Skin epidermis (tissue), 12 donors: ENCODE data around the gene ZNF532.
"Not testable (repeated sequence)": the region's sequence is repeated elsewhere in the genome, so short reads cannot be mapped to it uniquely, and the experiment has no call there.

Experiments
- H3K27ac ChIP-seq, 21 experiments: fragments of 200-600 bp; sonication (generic) in 11 of 21; one replicate each; pipeline ENCODE4 v1.5.0; 2020; ENCODE audit warnings: mild to moderate bottlenecking in 3 of 21, inconsistent platforms in 2 of 21, moderate library complexity in 2 of 21
- H3K4me3 ChIP-seq, 7 experiments: fragments of 200-600 bp; sonication (generic) in 2 of 7; one replicate each; pipeline ENCODE4 v1.5.0; 2020; ENCODE audit warnings: inconsistent platforms in 2 of 7, mild to moderate bottlenecking in 2 of 7, moderate library complexity in 1 of 7

ZNF532 gene

DNA sequence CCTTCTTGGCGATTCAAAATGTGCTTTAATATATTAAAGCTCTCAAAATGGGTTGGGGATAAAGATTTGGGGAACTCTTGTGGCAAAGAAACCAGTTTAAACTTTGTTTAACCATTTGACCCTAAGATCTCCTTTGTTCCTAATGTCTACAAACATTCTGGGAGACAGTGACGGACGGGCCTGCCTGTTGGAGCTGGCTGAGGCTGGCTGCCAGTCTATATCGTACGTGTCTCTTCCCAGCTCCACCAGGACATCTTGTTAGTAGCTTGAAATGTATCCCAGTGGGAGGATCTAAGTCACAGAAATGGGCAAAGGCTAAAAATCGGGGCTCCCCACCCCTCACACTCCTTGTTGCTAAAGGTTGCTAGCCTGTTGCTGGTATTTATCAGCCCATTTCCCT is 30.7 kb downstream of the ZNF532 start:
- peak overlapping the region in 7 of 21 experiments; percentile 8 to 49 (median 22) for H3K27ac ChIP-seq
- no peak overlapping the region for H3K4me3 ChIP-seq

- Histone ChIP-seq H3K27ac (peak overlapping the region in 6 of 21 experiments; percentile 12 to 41 (median 24)), H3K4me3 (no peak overlapping the region)
These were observed 31.6 kb downstream of the ZNF532 start for GRCh38 chr18:58896268-58896667.

DNA sequence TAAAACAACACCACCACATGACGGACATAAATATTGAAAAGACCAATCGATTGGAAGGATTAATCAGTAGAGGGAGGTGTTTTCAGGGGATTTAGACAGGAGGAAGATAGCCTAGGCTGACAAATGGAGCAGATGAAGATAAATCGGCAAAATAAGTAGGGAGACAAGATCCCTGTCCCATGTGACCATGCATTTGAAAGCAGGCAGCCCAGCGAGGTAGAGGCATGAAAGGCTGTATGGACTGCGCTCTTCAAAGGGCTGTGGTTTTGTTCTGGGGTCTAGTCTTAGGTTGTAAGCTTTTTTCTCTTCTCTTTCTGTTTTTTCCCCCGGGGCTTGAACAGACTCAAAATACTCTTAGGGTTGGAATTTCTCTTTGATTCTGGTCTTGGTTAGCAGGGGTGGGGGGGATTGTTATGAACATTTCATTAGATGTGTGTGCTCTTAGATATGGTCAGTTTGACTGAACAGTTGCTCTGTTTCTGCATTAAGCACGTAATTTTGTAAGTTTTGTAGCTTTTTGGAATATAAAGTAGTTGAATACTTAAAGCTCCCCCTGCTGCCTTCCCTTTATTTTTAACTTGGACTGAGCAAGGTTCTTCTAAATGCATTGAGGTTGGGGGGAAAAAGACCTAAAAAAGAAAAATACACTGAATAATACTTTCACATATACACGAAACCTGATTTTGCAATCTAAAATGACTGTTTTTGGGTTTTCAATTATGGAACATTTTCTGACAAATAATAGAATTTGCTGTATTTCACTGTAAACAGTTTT is 32.2 kb downstream of the ZNF532 start:
- Histone ChIP-seq H3K4me3 (no peak overlapping the region), H3K27ac (peak overlapping the region in 6 of 21 experiments; percentile 12 to 40 (median 24))

GRCh38 chr18:58898010-58898799 is 33.5 kb downstream of the ZNF532 start:
- H3K4me3 ChIP-seq = no peak overlapping the region
- peak overlapping the region in 4 of 21 experiments; percentile 3 to 46 (median 18) for H3K27ac ChIP-seq

GRCh38 chr18:58900015-58900649 is 35.5 kb downstream of the ZNF532 start:
- H3K4me3 ChIP-seq = no peak overlapping the region

DNA sequence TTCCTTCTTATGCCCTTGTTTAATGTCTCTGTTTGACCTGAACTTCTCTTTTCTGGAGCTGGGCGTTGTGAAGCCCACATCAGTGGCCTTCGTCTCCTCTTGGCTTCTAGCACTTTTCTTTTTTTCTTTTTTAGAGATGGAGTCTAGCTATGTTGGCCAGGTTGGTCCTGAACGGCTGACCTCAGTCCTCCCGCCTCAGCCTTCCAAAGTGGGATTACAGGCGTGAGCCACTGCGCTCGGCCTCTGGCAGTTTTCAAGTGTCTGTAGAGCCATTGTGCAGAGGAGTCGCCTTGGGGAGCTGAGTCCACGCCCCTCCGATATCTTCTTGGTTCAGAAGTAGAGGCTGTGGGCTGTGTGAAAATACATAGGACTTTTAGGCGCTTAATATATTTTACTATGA is 36.5 kb downstream of the ZNF532 start:
- H3K27ac ChIP-seq = no peak overlapping the region
- H3K4me3 ChIP-seq = no peak overlapping the region

More at GRCh38 chr18:58900015-58900649, 35.5 kb downstream of the ZNF532 start:
- peak overlapping the region in 10 of 21 experiments; percentile 5 to 67 (median 41) for H3K27ac ChIP-seq

GRCh38 chr18:58901783-58902182 is 37.1 kb downstream of the ZNF532 start:
- no peak overlapping the region for H3K27ac ChIP-seq
- H3K4me3 ChIP-seq = no peak overlapping the region

DNA sequence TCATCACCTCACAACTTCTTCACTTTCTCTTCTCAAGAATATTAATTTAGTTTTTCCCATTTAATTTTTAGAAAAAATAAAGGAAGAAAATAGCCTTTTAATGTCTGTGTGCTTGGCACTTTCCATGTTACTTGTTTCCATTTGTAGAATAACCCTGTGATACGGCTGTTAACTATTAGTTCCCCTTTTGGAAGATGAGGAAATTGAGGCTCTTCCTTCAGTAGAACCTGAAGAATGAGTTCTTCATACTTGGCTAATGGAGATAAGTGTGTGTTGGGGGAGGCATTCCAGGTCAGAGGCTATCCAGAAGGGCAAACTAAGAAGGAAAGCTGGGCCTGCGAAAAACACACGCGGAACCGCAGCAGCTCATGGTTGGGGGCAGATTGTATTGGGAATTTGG is 38.3 kb downstream of the ZNF532 start:
- H3K27ac ChIP-seq = no peak overlapping the region
- no peak overlapping the region for H3K4me3 ChIP-seq

DNA sequence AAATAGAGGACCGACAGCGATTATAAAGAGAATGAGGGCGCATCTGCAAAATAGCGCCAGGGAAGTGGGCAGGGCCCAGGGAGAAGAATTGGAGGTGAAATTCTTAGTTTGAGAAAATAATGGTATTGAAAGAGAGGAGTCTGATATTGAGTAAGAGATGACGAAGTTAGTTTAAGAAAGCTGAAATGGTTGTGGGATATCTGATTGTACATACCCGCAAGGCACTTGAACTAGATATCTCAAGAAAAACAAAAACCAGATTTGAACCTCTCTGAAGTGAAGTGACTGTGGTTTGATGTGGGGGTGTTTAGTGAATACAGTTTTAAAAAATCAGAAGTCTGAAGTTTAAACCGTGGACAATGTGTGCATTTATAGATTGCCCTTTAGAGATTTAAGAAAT is 38.9 kb downstream of the ZNF532 start:
- no peak overlapping the region for H3K4me3 ChIP-seq
- H3K27ac ChIP-seq = no peak overlapping the region

DNA sequence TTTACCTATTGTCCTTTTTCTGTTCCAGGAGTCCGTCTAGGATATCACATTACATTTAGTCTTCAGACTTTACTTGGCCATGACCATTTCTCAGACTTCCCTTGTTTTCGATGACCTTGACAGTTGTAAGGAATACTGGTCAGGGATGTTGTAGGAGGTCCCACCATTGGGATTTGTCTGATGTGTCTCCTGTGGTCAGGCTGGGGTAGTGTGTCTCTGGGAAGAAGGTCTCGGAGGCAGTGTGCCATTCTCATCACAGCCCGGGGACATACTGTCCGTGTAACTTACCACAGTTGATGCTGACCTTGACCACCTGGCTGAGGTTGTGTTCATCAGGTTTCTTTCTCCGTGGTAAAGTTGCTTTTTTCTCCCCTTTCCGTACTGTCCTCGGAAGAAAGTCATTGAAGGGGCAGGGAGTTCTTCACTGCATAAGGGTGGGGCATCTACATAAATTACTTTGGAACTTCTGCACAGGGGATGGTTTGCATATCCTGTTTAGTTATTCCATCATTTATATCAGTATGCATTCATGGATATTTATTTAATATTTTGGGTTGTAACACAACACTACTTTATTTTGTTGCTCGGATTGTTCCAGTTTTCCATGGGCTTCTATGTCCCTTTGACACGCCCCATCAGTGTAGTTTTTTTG is 41.2 kb downstream of the ZNF532 start:
- H3K27ac ChIP-seq = no peak overlapping the region

GRCh38 chr18:58908006-58908405 is 43.3 kb downstream of the ZNF532 start:
- Histone ChIP-seq H3K4me3 (no peak overlapping the region), H3K27ac (no peak overlapping the region)

More for the DNA sequence above, 41.2 kb downstream of the ZNF532 start:
- no peak overlapping the region for H3K4me3 ChIP-seq

DNA sequence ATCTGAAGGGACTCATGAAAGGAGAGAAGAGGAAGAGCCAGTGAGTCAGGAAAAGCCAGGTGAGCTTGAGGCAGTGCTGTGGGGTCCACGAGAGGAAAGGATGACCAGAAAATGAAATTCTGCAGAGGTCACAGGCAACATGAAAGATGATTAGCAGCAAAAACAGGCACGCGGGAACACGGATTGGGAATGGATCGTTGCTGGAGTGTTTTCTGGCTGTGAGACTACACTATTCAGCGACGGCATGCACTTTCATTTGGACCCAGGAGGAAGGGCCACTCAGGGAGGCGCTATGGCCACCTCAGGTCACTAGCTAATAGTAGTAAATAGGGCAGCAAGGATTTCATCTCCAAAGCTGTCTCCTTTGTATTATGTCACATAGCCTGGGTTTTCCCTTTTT is 44.8 kb downstream of the ZNF532 start:
- Histone ChIP-seq H3K27ac (no peak overlapping the region), H3K4me3 (no peak overlapping the region)

DNA sequence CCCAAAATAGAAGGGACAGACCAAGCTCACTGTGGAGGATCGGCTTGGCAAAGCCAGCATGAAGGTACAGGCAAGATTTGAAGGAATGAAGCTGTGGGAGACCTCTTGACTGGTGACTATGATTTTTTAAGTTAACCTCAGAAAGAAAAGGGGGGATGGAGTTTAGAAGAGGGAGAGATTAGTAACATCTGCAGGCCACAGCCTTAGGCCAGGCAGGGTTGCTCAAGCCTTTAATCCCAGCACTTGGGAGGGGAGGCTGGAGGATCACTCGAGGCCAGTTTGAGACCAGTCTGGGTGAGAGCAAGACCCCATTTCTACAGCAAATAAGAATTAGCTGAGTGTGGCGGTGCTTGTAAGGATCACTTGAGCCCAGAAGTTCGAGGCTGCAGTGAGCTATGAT is 46.6 kb downstream of the ZNF532 start:
- Histone ChIP-seq H3K27ac (peak overlapping the region in 17 of 21 experiments; percentile 1 to 62 (median 26)), H3K4me3 (no peak overlapping the region)

DNA sequence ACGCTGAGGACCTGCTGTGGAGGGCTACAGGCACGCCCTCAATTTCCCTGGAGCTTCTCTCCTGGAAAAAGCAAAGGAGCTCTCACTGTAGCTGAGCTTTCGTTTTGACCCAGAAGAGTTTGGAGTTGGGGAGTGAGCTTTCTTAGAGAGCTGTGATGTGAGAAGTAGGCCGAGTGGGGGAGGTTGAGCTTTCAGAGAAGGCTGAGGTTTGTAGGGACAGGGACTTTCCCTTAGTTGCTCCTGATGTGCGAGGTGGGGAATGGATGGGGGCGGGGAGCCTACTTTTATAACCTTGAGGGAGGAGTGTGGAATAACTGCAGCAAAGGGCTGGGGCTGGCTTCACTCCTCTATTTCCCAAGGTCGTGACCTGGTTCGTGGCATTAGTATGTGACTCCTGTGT is 47.1 kb downstream of the ZNF532 start:
- peak overlapping the region in 17 of 21 experiments; percentile 1 to 62 (median 26) for H3K27ac ChIP-seq
- no peak overlapping the region for H3K4me3 ChIP-seq

DNA sequence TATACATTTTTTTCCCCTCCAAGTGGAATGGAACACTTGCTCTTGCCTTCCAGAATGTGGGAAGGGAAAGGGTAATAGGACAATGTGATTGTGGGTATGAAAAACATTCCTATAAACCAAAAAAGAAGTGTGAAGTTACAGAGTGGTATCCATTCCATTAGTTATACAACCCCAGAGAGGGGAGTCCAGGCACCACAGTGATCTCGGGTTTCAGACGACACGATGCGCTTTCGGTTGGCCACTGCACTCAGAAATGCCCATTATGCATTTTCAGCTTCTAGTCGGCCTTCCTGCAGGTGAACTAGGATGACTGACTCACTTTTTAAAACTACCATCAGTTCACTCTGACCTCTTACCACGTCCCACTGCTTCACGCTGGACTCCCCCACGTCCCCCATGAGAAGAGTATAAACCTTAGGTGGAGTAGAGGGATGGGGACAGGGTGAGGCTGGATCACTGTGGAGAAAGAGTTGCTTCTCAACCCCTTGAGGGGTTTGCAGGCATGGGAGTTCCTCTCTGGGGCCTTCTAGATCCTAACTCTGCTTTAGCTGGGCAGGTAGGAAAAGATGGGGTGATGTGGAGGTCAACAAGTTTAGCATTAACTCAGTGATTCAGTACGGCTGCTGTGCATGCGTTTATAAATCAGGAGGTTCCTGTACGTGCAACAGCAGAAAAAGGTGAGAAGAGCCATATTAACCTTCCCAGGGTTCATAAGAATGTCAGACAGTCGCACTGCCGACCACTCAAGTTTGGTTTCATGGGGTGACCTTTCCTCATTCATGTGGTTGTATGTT is 50.5 kb downstream of the ZNF532 start:
- H3K27ac ChIP-seq = peak overlapping the region in 4 of 21 experiments; percentile 10 to 75 (median 45)
- no peak overlapping the region for H3K4me3 ChIP-seq

GRCh38 chr18:58915995-58916394 is 51.3 kb downstream of the ZNF532 start:
- H3K4me3 ChIP-seq = no peak overlapping the region
- no peak overlapping the region for H3K27ac ChIP-seq

DNA sequence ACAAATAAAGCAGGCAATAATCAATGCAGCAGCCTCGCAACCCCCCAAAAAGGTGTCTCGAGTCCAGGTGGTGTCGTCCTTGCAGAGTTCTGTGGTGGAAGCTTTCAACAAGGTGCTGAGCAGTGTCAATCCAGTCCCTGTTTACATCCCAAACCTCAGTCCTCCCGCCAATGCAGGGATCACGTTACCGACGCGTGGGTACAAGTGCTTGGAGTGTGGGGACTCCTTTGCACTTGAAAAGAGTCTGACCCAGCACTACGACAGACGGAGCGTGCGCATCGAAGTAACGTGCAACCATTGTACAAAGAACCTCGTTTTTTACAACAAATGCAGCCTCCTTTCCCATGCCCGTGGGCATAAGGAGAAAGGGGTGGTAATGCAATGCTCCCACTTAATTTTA is 55.3 kb downstream of the ZNF532 start:
- not testable (repeated sequence) for H3K27ac ChIP-seq, H3K4me3 ChIP-seq

DNA sequence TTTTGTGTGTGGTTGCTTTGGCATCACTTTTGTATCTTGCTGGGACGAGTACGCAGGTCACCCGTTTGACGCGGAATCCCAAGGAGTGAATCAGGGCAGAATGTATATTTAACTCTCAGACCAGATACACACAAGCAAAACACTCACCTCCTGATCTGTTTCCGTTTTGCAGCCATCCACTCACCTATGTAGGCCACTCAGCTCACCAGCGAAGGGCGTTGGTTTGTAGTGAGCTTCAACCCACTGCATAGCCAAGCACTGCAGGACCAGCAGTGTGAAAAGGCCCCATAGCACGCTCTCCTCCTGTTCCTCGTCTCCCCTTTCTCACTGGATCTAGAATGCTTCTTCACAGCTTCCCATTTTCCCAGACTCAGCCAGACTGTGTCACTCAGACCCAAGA is 58.3 kb downstream of the ZNF532 start:
- no peak overlapping the region for H3K4me3 ChIP-seq
- no peak overlapping the region for H3K27ac ChIP-seq

DNA sequence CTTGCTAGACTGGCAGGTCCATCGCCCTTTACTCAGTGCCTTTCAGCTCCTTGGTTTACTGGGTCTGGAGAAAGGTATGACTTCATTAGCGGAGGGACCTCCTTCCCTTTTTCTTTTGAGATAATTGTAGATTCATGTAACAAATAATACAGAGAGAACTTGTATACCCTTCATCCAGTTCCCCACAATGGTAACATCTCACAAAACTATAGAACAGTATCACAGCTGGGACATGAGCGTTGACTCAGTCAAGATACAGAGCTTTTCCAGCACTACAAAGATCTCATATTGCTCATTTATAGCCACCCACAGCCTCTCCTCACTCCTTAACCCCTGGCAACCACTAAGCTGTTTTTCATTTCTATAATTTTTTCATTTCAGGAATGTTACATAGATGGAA is 59.8 kb downstream of the ZNF532 start:
- H3K27ac ChIP-seq = no peak overlapping the region

More for the DNA sequence above, 59.8 kb downstream of the ZNF532 start:
- no peak overlapping the region for H3K4me3 ChIP-seq
